Epithelial cell of prostate (primary cell): ENCODE measurements around the gene MUL1.
A peak's percentile ranks its signal among the peaks of the same experiment; 100 is the strongest.

ENCODE experiments used
- DNase-seq: peaks from one replicate; pipeline ENCODE4 v3.0.0-alpha.2; 2011; ENCODE audit warnings: low read depth, low spot score
- H3K27ac ChIP-seq: fragments of 450-650 bp; 2 replicates; pipeline ENCODE4 v1.5.1; 2017; ENCODE audit warnings: mild to moderate bottlenecking

MUL1 gene

DNA sequence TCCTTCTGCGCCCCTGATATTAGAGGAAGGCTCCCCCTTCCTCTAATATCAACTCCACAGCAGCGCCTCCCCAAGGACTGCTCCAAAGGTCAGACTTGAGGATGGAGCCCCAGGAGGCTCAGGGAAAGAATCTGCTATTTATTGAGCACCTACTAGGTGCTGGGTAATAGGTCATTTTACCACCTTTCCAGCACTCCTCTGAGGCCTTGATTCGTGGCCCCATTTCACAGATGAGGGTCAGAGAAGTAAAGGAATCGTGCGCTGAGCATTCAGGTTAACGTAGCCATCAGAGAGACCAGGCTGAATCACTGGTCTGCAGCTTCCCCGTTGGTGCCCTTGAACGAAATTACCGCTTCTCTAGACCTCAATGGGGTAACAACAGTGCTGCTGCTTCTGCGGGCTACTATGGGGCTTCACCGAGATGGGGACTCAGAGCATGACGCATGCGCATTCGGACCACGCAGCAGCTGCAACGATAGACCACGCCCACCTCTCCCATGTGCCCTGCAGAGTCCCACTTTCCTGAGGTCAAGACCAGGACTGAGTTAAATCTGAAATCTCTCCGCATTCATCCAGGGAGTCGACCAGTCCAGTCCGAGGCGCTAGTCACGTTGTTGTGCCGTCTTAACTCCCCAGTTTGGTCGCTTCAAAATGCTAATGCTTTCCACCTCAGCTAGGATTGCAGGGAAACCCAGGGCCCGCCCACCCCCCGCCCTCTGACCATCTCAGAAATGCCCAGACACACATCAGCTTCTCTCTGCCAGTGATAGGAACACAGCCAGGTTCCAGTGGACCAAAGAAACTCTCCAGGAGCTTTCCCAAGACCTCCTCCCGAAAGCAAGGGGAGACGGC, 34.9 kb downstream of the MUL1 start:
- no peak for DNase-seq
- no peak overlapping the region for H3K27ac ChIP-seq

DNA sequence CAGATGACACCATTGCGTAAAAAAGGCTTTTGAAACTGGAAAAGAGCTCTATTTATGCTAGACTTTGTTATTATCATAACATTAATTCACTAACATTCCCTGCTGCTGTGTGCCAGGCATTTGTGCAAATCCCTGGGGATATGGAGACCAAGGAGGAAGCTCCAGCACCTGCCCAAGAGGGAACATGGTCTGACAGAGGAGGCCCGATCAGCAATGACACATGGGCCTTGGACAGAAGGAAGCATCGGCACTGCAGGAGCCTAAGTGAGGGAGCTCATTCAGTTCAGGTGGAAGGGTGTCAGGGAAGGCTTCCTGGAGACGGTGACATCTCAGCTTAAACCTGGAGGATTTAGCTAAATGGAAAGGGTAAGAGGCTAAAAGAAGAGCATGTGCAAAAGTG, 35.8 kb downstream of the MUL1 start:
- no peak for DNase-seq

DNA sequence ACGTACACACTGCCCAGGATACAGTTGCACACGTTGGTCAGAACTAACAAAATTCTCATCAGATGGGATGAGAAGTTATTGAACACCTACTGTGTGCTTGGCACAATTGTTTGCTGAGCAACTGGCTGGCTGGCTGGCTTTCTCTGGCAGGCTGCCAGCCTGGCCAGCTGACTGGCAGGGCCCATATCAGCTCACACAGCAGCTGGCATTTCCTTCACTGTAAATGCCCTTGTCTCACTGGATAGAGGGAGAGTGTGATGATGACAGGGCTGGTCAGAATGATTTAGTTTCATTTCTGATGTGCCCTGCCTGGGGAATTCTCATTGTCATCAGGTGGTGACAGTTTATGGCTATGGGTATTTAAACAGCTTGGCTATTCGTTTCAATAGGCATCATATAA, 37.8 kb downstream of the MUL1 start:
- no peak for DNase-seq

More for the DNA sequence above, 35.8 kb downstream of the MUL1 start:
- H3K27ac ChIP-seq = no peak overlapping the region

DNA sequence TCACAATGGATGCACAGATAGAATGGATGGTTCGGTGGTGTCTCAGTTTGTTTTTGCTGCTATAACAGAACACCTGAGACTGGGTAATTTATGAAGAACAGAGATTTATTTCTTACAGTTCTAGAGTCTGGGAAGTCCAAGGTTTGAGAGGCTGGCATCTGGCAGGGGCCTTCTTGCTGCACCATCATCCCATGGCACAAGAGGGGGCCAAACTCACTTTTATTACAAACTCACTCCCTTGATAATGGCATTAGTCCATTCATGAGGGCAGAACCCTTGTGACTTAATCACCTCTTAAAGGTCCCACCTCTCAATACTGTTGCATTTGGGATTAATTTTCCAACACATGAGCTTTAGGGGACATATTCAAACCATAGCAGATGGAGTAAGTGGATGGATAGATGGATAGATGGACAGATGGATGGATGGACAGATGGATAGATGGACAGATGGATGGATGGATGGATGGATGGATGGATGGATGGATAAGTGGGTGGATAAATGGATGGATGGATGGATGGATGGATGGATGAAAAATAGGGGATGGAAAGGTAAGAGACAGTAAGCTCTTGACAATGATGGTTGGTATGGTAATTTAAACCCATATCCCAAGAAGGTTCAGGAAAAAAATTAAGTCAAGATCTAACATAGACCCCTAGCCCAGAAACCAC, 38.4 kb downstream of the MUL1 start:
- H3K27ac ChIP-seq = no peak overlapping the region
- no peak for DNase-seq

More for the DNA sequence above, 37.8 kb downstream of the MUL1 start:
- H3K27ac ChIP-seq = no peak overlapping the region

DNA sequence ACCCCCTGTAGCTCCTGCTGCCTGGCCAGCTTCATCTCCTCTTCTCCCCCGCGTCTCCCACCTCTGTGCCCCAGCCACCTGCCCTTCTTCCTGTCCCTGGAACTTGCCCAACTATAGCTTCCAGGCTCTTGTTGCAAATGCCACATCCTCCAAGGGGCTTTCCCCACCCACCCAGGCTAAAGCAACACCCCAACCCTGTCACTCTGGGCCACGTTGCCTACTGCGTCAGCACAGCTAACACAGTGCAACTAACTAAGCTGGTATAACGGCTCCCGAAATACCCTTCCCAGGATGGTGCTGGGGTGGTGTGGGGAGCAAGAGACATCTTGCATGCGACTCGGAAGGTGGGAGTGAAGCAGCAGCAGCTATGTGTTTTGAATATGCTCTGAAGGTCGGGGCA, 41.7 kb downstream of the MUL1 start:
- no peak for DNase-seq
- H3K27ac ChIP-seq = no peak overlapping the region

DNA sequence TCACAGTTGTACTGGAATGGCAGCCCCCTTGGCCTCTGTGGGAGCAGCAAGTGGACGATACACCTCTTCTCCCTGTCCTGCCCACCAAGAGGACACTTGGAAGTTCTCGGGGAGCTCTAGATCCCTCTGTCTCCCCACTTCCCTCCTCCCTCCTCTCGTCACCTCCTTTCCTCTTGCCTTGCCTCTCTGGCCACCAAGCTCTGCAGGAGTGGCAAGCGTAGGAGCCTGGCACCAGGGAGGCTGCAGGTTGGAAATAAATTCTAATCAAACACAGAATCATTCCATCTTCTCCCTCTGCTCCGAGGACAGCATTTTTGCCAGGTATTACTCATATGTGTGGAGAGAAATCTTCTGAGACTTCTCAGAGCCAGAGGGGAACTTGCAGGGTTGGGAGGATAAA, 42.8 kb downstream of the MUL1 start:
- DNase-seq = no peak
- no peak overlapping the region for H3K27ac ChIP-seq

DNA sequence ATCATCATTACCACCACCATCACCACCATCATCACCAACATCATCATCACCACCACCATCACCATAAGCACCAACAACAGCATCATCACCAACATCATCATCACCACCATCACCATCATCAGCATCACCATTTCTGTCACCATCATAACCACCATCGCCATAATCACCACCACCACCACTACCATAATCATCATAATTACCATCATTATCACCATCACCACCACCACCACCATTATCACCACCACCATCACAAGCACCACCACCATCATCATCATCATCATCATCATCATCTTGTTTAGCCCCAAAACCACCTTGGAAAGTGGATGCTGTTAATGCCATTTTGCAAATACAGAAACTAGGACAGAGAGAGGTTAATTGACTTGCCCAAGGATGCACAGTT, 44.4 kb downstream of the MUL1 start:
- H3K27ac ChIP-seq = no peak overlapping the region
- DNase-seq = no peak

DNA sequence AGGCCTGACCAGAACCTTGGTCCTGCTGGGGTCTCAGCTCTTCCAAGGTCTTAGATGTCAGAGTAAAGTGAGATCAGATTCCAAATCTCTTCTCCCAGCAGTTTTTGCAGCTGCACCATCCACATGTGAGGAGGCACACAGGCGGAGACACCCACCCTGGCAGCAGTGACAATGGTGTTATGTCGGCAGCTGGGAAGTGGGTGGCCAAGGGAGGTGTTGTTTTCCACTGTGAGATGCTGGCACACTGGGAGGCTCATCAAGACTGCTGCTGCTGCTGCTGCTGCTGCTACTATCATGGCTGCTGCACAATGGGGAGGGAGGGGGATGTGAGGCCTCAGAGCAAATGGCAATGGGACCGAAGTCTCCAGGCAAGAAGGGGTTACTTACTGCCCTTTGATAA, 45.6 kb downstream of the MUL1 start:
- no peak for DNase-seq
- no peak overlapping the region for H3K27ac ChIP-seq

DNA sequence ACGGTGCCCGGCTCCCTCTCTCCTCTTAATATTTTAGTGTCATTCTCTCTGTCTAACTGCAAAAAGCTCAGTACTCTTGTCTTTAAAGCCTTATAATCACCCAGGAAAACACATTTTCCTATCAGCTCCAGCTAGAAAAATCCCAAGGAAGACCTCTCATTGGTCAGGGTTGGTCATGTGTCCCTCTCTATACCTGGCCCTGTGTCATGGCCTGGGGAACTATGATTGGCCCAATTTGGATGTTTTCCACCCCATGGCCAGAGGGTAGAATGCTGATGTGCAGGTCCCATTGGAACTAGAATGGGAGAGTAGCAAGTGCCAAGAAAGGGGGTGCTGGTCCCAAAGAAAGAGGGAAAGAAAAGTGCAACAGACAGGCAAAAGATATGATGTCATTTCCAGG, 49.2 kb downstream of the MUL1 start:
- H3K27ac ChIP-seq = no peak overlapping the region
- no peak for DNase-seq

DNA sequence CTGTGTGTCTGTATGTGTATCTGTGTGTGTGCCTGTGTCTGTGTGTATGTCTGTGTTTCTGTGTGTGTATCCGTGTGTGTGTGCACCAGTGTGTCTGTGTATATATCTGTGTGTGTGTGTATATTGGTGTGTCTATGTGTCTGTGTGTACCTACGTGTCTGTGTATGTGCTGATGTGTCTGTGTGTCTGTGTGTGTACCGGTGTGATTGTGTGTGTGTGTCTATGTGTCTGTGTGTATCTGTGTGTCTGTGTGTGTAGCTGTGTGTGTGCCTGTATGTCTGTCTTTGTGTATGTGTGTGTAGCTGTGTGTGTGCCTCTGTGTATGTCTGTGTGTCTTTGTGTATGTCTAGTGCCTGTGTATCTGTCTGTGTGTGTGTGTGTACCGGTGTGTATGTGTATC, 53.9 kb downstream of the MUL1 start:
- H3K27ac ChIP-seq = no peak overlapping the region
- DNase-seq = no peak

DNA sequence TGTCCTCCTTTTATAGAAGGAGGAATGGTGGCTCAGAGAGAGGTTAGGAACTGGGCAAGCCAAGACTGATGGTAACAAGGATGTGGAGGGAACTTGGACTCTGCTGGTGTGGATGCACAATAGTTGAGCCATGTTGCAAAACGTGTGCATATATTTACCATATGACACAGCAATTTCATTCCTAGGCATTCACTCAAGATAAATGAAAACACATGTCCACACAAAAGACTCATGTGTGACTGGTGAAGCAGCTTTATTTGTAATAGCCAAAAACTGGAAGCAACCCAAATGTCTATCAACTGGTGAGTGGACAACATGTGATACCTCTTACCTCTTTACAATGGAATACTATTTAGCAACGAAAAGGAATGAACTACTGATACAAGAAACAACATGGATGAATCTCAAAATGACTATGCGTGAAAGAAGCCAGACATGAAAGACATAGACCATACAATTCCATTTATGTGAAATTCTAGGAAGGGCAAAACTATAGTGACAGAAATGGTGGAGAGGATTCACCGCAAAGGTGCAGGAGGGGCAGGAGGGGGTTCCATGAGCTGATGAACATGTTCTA, 58.1 kb downstream of the MUL1 start:
- peak; percentile 80 for DNase-seq
- peak overlapping the region; percentile 13 for H3K27ac ChIP-seq
